ENCODE results near the gene SNRPA1. TPM values are rescaled to one million over a fixed set of nuclear protein-coding genes. Genes with fewer than 3 reads are reported as not detected.

The SNRPA1 gene
- polyA plus RNA-seq, 1 experiment = 57.0 TPM

DNA sequence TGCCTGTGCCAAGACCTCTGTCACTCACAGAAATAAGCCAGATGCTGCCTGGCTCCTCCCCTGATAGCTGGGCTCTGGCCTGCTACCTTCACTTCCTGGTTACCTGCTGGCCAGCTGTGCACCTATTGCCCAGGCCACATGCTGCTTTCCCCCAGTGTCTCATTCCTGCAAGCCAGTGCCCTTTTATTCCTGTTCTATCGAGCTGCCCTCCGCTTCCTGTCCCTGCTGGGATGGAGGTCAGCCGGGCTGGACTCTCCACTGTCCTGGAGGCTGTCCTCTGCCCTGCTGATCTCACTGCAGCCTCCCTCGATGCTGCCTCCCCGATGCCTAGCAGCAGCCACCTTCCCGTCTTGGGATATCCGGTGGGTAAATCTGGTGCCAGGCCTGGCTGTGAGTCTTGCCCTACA lies 37.0 kb upstream of the SNRPA1 start:
- DNase-seq (ENCODE audit: low read depth, low spot score) = no peak
- Histone ChIP-seq H3K9me3 (ENCODE audit: control insufficient read depth, insufficient read depth, low read length) (peaks cover 6% of the 10 kb centered on the region), H3K27ac (ENCODE audit: low read depth, low read length) (no peak overlapping the region), H3K27me3 (ENCODE audit: control insufficient read depth, insufficient read depth, low read length) (peaks cover 4% of the 10 kb centered on the region), H3K4me3 (ENCODE audit: low read depth, low read length) (no peak overlapping the region)
- TF ChIP-seq, protein P1, sequence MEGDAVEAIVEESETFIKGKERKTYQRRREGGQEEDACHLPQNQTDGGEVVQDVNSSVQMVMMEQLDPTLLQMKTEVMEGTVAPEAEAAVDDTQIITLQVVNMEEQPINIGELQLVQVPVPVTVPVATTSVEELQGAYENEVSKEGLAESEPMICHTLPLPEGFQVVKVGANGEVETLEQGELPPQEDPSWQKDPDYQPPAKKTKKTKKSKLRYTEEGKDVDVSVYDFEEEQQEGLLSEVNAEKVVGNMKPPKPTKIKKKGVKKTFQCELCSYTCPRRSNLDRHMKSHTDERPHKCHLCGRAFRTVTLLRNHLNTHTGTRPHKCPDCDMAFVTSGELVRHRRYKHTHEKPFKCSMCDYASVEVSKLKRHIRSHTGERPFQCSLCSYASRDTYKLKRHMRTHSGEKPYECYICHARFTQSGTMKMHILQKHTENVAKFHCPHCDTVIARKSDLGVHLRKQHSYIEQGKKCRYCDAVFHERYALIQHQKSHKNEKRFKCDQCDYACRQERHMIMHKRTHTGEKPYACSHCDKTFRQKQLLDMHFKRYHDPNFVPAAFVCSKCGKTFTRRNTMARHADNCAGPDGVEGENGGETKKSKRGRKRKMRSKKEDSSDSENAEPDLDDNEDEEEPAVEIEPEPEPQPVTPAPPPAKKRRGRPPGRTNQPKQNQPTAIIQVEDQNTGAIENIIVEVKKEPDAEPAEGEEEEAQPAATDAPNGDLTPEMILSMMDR (IDR thresholded peaks at IDR 0.05; ENCODE audit: low read depth, low read length) = no peak
- ChIA-PET POLR2A (no interaction called here), CTCF (no interaction called here)

DNA sequence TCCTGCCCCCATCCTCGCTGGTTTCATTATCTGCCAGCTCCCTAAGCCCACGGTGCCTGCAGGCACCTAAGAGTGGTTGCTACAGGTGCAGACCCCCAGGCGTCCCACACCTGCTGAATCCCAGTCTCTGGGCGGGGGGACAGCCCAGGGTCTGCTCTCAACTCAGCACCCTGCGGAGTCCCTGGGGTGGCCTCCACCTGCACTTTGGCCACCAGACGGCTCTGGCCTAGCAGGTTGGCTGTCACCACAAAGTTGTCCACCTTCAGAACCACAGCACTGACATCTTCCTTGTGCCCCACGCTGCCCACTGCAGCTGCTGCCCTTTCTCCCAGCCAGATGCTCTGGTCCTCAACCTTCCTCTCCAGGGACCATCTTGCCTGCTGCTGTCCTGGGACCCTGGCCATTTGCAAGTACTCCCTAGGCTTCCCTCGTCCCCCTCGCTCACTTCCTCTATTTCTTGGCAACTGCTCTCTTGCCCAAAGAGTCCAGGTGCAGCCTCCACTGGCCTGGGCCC lies 34.9 kb upstream of the SNRPA1 start:
- CTCF ChIA-PET = no interaction called here
- Histone ChIP-seq H3K9me3 (ENCODE audit: control insufficient read depth, insufficient read depth, low read length) (peaks cover 6% of the 10 kb centered on the region), H3K27me3 (ENCODE audit: control insufficient read depth, insufficient read depth, low read length) (peaks cover 4% of the 10 kb centered on the region), H3K27ac (ENCODE audit: low read depth, low read length) (no peak overlapping the region), H3K4me3 (ENCODE audit: low read depth, low read length) (no peak overlapping the region)
- no peak for DNase-seq (ENCODE audit: low read depth, low spot score)
- POLR2A ChIA-PET = no interaction called here
- TF ChIP-seq, protein P1 (IDR thresholded peaks at IDR 0.05; ENCODE audit: low read depth, low read length) = no peak

DNA sequence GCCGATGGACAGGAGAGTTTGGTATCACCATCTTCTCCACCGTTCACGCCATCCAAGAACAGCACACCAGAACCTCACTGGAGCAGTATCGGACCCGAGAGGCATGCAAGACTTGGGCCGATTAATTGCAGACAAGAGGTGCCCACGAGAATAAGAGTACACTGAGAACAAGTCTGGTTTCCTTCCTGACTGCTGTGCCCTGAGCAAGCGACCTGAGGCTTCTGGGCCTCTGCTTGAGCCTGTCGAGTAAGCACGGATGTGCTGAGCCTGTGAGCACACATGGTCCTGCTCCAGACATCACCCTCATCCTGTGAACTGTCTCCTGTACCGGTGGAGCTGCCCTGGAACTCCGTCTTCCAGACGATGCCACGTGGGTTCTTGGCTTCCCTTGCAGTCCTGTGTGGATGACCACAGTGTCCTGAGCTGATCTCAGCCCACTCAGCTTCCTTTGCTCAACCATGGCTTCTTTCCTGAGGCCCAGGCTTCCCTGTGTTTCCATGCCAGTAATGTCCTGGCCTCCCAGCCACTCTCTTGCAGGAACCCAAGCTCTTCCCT lies 34.3 kb upstream of the SNRPA1 start:
- no peak for DNase-seq (ENCODE audit: low read depth, low spot score)
- peaks cover 4% of the 10 kb centered on the region for H3K27me3 ChIP-seq (ENCODE audit: control insufficient read depth, insufficient read depth, low read length)
- no peak overlapping the region for H3K4me3 ChIP-seq (ENCODE audit: low read depth, low read length)
- no peak overlapping the region for H3K27ac ChIP-seq (ENCODE audit: low read depth, low read length)
- ChIA-PET POLR2A (no interaction called here), CTCF (no interaction called here)
- peaks cover 2% of the 10 kb centered on the region for H3K9me3 ChIP-seq (ENCODE audit: control insufficient read depth, insufficient read depth, low read length)
- TF ChIP-seq, protein P1 (IDR thresholded peaks at IDR 0.05; ENCODE audit: low read depth, low read length) = no peak

DNA sequence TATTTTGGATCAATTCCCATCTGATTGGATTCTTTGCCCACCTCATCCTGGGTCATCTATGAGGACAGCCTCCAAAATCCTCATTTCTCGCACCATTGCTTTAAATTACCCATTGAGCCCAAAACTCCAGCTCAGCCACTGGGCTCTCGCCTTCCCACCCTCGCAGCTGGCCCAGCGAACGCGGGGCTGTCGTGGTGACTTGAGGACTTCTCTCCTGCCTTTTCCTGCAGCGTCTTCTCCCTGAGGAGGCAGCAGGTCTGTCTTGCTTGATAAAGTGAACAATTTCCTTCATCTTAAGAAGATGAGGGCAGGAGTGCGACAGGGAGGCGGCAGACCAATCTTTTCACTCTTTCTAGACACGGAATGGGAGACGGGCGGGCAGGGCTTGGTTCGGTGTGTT lies 33.0 kb upstream of the SNRPA1 start:
- H3K9me3 ChIP-seq (ENCODE audit: control insufficient read depth, insufficient read depth, low read length) = no peaks in the 10 kb centered on the region; the same call in 1 of the 2 replicates
- H3K27ac ChIP-seq (ENCODE audit: low read depth, low read length) = no peak overlapping the region
- no peak overlapping the region for H3K4me3 ChIP-seq (ENCODE audit: low read depth, low read length)
- H3K27me3 ChIP-seq (ENCODE audit: control insufficient read depth, insufficient read depth, low read length) = peaks cover 4% of the 10 kb centered on the region
- DNase-seq (ENCODE audit: low read depth, low spot score) = no peak
- ChIA-PET CTCF (no interaction called here), POLR2A (no interaction called here)
- TF ChIP-seq, protein P1 (IDR thresholded peaks at IDR 0.05; ENCODE audit: low read depth, low read length) = no peak

DNA sequence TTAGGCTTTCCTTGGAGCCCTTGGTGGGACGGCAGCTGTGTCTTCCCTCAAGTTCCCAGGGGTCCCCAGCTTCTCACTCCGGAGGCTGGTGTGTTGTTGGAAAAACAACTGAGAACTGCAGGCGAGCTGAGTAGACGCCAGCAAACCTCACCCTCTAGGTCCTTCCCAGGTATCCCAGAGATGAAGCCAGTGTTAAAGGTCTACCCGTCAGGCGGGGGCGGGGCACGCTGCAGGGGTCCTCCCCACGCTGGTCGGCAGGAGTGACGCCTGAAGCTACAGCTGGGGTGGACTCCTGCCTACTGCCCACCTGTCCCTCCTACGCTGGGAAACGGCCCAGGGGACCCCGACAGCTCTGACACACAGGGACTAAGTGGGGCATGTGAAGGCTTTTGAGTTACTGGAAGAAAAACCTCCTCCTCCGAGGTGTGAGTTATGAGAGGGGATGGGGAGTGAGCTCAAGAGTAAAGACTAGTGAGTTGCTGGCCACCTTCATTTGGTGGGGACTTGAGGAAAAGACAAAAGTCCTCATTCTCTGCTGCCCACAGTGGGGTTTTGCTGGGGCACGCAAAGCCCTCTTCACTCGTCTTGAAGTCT lies 32.2 kb upstream of the SNRPA1 start:
- CTCF ChIA-PET = no interaction called here
- POLR2A ChIA-PET = no interaction called here
- Histone ChIP-seq H3K9me3 (ENCODE audit: control insufficient read depth, insufficient read depth, low read length) (no peaks in the 10 kb centered on the region; the same call in 1 of the 2 replicates), H3K4me3 (ENCODE audit: low read depth, low read length) (no peak overlapping the region), H3K27ac (ENCODE audit: low read depth, low read length) (no peak overlapping the region), H3K27me3 (ENCODE audit: control insufficient read depth, insufficient read depth, low read length) (peaks cover 8% of the 10 kb centered on the region)
- DNase-seq (ENCODE audit: low read depth, low spot score) = no peak
- TF ChIP-seq, protein P1 (IDR thresholded peaks at IDR 0.05; ENCODE audit: low read depth, low read length) = no peak
